HG03521 (cell line): ENCODE data around the gene CDH4.

Experiments
- ATAC-seq: cut with Tn5 transposase; IDR thresholded peaks from one replicate; pipeline ENCODE4 v1.9.1; 2021; ENCODE audit warnings: mild to moderate bottlenecking, moderate library complexity; ENCODE audit not compliant: unreplicated experiment

CDH4 gene

DNA sequence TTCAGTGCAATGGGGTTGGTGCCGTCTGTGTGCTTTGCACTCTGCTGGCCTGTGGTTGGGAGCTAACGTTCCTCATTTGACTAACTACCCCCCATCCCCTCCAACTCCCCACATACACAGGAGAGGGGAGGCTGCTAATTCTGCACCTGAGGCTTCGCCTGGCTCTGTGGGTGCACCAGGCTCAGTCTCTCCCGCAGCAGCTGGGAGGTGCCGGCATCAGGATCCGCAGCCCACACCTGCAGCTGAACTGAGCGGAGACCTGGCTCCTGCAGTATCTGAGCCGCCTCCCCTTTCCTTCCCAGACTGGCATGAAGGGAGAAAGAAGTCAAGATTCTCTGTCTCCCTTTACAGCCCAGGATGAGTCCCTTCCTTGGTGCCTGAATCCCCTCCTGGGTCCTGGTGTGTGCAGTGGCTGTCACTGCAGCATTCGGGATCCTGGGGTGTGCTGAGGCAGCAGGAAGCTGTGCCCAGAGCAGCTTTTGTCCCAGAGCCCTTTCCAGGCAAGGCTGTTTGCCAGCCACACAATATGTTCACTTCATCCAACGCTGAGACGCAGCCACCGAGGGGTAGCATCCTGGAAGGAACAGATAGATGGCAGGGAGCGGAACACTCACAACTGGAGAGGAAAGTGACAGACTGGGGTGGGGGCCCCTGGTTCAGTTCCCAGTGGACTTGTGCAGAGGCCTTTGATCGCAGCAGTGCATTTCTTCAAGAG, 70.2 kb downstream of the CDH4 start:
- ATAC-seq, result no peak

DNA sequence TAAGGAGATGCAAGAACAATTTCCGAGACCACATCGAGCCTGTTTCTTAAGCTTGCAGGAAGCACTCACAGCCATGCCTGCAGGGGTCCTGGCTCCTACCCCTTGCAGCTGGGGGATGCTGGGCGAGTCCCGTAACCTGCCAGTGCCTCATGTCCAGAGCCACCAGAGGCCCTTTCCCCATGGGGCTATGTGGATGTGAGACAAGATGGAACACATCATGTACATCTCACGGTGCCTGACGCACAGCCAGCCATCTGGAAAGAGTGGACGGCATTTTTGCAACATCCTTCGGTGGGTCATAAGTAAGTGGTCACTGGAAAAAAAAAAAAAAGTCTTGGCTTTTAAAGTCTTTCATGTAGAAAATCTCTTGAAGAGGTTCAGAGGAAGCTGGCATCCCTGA, 72.8 kb downstream of the CDH4 start:
- no peak for ATAC-seq

DNA sequence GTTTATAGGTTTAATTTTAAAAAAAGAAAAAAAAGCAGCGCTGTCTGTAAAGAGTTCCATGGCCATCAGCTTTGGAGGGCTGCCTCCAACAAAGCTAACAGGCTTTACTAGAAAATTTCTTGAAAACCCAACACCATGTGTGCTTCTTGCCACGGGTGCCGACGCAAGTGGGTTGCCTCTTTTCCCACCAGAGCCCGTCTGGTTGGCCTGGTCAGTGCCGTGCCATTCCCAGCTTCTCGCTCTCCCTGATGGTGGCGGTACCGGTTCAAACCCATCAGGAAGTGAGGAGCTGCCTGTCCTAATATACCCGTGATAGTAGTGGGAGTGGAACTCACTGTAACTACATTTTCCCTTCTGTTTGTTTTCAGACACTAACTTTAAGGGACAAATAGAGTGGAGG, 73.7 kb downstream of the CDH4 start:
- no peak for ATAC-seq

DNA sequence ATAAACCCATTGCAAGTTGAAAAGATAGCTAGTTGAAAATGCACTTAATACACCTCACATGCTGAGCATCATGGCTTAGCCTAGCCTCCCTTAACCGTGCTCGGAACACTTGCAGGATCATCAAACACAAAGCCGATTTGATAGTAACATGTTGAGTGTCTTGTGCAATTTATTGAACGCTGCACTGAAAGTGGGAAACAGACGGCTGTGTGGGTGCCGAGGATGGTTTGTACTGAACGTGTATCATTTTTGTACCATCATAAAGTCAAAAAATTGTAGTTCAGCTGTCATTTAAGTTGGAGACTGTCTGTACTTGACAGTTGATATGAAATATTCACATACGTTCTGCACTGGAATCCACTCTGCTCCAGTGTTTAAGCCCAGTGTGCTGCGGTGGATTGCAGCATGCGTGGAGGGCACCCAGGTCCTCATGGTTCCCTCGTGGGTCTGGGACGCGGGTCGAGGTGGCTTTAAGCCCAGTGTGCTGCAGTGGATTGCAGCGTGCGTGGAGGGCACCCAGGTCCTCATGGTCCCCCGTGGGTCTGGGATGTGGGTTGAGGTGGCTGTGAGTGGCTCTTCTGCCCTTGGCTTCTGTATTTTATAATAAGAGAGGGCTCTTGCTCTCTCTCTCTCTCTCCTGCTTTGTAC, 77.0 kb downstream of the CDH4 start:
- ATAC-seq, result no peak

DNA sequence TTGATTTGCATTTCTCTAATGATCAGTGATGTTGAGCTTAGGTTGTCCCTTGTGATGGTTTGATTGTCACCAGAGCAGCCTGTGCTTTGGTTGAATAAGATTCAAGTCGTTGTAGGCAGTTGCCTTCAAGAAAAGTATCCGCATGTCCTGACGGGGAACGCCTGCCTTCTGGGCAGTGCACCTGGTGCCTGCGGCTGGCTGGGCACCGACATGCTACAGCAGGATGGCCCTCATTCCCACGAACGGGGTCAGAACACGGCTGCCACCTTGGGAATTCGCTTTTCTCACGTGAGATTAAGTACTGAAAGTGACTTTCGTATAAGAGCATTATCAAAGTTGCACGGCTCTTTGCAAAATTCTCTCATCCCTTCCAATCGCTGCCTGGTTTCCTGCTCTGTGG, 78.4 kb downstream of the CDH4 start:
- no peak for ATAC-seq

DNA sequence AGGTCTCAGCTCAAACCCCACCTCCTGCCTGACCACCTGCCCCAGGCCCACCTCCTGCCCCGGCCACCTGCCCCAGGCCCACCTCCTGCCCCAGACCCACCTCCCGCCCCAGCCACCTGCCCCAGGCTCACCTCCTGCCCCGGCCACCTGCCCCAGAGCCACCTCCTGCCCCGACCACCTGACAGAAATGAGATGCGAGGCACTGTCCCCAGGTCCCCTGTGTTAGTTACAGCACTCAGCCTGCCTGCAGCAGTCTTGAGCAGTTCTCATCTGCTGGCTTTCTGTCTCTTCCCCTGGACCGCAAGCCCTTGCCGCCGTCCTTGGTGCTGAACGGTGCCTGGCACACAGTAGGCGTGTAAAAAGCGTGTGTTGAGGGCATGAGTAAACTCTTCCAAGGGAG, 79.5 kb downstream of the CDH4 start:
- no peak for ATAC-seq

DNA sequence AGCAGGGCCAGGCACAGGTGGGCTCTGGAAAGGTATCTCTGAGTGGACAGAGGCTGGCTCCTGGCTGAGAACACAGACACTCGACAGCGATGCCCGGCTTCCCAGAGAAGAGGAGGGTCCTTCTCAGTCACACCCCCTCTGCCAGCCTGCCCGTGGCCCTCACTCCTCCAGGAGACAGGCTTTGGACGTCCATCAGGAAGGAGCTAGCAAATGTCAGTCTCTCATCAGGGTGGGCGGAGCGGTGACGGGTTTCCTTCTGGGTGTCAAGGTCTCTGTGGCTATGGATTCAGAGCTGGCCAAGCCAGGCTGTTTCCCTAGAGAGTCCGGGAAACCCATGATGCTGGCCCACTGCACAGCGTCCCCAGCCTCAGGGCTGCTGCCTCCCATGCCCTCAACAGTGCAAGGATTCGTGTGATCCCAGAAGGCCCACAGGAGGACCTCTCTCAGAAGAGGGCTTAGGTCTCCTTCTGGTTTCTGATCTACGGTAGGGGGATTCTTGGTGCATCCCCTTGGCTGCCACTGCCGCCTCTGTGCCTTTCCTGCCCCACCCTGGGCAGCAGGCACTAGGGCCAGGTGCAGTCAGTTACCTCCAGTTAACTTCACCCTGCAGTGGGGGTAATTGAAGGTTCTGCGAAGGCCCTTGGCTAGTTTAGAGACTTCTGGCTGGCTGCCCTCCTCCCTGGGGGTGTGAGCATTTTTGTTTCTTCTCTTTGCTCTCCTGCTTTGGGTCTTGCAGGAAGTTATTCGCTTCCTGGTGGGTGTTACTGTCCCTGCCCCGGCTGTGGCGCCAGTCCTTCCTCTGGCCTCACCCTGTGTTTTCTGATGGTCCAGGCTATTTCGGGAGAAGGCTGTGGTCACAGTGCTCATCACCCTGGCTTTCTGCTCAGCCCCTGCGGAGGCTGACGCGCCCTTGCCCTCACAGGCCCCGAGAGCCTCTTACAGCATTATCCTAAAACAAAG, 80.2 kb downstream of the CDH4 start:
- ATAC-seq, result no peak

DNA sequence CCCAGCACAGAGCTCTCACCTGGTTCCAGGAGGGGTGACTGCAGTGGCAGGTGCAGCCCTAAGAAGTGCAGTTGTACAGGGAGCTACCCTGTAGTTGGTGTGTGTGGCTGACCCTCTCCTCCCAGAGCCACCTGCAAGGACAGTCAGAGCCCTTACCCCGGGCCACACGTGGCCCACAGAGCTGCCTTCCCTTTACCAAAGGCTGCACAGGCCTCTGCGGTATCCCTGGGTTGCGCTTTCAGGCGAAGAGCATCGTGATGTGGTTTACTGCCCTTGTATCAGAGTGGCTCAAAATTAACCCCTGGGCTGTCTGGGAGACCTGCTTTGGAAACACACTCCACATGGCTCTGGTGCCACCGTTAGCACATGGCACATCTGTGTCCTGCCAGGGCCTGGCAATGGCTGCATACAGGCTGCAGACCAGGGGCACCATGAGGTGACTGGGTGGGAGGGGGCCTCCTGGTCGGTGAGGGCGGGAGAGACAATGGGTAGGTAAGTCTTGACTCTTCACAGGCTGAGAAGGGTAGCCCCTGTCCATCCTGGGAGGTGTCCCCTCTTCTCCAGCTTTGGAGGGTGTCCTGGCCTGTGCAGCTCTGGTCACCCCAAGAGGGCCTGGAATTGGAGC, 81.5 kb downstream of the CDH4 start:
- ATAC-seq, result no peak

DNA sequence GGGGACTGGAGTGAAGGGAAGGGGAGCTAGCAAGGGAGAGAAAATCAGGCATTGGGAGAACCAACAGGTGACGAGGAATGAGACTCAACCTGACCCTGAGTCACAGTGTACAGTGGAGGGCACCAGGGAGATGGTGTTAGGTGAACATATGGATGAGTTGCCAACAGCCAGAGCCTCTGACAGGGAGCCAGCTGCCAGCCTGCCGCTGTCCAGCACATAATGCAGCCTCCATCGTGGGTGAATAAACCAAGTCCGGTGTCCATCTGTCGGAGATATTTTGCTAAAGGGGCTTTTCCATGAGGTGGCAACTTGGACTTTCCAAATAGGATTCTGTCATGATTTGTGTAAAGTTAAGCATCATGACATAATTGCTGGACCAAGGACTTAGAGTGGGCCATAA, 88.1 kb downstream of the CDH4 start:
- ATAC-seq, result no peak

DNA sequence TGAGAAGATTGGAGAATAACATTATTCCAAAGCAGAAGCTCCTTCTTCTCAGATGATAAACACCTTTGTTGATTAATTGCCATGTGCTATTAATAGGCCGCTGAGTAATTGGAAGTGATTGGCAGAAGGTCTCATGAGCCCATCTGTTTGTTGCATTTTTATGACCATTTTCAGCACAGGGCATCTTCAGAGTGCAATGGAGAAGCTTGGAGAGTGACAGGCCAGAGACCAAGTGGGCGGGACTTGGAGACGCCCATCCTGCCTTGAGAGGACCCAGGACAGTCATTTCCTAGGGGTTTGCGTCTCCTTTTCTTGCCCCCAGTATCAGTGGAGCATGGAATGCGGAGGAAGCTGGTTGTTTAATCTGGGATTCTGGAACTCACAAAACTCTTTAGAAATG, 89.5 kb downstream of the CDH4 start:
- ATAC-seq, result no peak

DNA sequence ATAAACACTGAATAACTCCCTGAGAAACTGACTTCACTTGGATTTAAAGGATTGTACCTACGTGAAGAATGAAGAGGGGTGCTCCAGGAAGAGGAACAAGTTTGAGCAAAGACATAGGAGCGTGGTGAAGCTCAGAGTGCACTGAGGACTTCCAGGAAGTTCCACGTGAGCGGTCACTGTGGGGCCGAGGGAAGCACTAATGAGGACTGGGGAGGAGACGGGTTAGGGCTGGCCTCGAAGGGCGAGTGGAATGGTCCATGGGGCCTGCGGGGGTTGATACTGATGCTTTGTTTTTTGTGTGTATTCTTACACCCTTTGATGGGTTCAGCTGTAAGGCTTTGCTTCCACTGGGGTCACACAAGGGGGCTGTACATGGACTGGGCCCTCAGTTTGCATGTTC, 91.9 kb downstream of the CDH4 start:
- no peak for ATAC-seq

DNA sequence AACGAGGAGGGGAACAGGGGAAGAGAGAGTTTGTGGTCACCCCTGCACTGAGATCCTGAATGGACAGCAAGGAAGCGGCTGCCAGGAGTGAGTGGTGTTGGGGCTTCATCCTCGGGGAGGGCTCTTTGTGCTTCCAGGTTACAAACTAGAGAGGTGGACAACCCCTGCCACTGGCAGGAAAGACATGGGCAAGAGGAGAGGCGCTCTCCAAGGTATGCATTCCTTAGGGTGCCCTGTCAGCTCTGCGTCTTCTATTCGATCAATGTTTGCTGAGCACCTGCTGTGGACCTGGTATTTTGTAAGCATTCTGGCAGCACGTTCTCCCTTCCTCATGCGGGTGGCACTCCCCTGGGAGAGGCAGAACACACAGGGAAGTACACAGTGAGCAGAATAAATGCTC, 93.6 kb downstream of the CDH4 start:
- ATAC-seq, result no peak

DNA sequence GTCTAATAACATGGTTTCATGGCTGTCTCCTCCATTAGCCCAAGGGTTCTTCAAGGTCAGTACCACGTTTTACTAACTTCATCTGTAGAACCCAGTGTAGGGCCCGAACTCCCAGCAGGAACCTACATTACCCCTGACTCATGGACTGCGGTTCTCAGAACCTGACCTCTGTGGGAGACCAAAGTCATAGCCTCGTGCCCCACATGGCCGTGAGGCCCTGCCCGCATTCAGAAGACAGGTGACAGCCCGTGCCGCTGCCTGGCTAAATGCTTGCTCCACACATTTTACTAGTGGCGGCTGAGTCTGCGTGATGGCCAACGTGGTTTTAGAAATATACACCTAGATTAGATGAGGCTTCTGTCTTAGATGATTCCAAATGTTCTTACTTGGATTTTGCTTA, 94.9 kb downstream of the CDH4 start:
- ATAC-seq, result no peak

DNA sequence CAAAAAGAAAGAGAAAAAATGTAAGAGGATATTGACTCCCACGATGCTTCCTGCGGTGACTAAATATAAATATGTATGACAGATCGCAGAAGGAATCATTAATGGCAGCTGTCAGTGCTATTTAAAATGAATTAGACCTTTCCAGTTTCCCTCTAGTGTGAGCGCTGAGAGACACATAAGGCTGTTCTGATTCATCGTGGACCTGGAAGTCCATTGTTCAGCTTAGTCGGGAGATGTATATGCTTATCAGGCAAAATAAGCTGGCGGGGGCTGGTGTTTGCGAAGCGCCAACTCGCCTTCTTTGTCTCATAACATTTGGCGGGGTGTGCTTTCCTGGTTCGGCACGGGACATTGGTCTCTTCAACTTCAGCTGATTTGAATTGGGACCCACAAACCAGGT, 95.4 kb downstream of the CDH4 start:
- no peak for ATAC-seq

DNA sequence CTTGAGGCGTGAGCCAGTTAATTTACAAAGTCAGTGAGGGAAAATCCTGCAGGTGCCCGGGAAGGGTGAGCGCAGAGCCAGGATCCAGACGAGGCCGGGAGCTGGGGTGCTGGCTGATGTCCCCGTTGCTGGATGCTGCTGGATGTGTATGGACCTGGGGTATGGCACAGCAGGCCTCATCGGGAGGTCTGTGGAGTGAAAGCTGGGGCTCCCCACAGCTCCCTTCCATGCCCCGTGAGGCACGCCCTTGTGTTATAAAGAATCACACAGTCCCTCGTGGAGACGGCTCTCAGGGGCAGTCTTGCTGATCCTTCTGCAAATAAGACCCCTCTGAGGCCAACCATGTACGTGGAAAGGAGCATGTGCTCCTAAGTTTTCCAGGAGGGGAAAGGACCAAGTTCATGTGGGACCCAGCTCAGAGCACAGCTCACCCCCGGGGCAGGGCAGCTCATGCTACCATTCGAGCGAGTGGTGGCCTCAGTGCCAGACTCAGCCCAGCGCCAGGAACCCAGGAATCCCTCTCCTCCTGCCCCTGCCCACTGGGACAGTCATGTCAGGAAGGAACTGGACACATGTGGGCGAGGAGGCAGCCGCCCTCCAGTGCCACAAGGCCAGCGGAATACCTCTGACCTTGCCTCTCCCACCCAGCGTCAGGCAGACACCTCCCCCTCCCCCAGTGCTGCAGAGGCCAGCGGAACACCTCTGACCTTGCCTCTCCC, 97.5 kb downstream of the CDH4 start:
- ATAC-seq, result no peak

DNA sequence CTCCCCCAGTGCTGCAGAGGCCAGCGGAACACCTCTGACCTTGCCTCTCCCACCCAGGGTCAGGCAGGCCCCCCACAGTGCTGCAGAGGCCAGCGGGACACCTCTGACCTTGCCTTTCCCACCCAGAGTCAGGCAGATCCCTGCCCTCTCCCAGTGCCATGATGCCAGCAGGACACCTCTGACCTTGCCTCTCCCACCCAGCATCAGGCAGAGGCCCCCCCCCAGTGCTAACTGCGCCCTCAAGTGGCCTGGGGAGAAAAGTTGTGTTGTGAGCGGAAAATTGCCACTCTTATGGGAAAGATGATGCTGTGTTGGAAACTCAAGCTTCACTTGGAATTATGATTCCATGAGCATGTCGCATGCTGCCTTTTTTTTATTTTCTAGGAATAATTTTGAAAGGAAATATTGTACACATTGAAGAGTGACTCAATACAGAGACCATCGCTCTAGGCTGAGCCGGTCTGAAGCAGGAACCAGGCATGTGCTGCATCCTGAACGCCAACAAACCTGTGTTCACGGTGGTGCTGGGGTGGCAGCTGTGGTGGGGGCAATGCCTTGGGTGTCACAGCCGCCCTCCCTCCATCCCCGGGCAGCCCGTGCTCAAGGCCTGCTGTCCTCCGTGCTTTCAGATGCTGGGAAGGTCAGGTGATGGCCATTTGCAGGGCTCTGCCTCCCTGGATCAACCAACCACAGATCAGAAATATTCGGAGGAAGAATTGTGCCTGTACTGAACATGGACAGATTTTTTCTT, 98.6 kb downstream of the CDH4 start:
- no peak for ATAC-seq

DNA sequence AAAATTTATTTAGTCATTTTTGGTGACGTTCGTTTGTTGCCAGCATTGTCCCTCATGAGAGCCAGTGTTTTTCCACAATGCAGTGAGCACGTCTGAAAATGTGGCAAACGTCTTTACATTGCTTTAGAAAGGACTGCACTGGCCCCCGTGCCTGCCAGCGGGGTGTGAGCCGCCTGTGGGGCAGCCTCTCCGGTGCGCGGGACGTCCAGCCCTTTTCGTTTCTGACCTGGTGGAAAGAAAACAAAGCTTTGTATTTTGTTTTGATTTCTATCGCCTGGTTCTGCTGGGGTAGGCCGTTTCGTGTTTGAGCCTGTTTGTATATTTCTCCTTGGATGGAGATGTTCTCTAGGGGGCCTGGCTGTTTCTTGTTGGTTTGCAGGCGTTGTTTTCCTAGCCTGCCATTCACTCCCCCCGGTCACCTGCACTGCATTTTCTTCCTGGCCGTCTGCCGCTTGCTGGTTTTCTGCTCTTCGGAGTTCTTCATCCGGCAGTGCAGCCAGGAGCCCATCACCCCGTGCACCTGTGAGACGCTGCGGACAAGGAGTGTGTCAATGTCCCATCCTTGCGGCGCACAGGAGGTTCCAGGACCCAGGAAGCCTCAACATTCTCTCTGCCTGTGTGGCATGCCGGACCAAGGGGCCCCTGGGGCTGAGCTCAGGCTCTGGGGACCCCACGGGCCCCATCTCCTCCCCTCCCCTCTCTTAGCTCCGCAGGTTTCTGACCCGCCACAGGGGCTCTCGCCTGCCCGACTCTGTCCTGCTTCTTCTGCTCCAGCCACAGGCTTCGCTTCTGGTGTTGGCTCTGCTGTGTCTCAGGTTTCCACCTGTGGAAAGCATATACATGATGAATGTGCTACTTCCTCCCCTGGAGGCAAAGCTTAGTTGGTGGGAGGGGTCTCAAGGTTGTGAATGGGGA, 100.5 kb downstream of the CDH4 start:
- no peak for ATAC-seq

DNA sequence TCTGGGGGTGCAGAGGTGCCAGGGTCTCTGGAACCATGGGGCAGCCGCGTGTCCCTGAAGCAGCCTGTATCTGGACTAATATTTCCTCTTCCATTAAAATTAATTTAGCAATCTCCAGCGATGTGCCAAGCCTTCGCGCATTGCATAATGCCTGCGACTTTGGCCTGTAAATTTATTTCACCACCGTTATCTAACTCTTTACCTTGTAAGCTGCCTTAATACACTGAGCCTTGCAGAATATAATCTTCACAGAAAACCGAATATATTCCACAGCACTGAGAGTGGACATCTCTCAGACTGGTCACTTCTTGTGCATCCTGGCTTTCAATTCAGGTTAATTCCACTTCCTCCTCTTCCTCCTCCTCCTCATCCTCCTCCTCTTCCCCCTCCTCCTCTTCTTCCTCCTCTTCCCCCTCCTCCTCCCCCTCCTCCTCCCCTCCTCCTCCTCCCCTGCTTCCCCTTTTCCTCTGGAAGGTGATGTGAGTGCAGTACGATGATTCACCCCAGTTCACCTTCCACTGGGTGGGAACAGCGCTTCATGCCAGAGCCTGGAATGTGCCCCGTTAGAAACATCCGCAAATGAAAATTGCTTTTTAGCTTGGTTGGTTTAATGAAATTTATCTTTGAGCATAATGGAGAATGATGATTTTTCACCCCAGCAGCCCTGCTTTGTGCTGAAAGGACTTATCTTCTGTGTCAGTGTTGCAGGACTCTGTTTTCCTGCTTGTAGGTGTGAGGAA, 101.4 kb downstream of the CDH4 start:
- ATAC-seq, result no peak
